ENCODE results near the gene CACNB2.

The CACNB2 gene

DNA sequence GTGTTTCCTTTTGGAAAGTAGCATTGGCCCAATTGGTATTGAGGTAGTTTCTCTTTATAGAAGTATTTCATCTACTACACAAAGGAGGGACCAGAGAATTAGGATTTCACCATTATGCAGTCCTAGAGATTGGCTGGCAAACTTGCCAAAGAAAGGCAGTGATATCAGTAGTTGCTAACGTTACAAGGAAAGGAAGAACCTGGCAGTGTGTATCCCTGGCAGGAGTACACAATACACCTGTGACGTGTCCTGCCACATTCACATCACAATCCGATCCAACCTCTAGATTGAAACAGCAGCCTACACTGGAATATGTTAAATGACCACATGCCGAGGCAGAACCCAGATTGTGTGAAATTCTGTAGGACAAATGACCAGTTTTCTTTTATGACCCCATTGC, 81.7 kb downstream of the CACNB2 start:
- POLR2A ChIA-PET = no interaction called here
- CTCF ChIA-PET = no interaction called here
- no peak for DNase-seq (ENCODE audit: extremely low spot score)
- TF ChIP-seq SP1 (IDR thresholded peaks at IDR 0.05) (no peak), FOXK2 (IDR thresholded peaks at IDR 0.05) (no peak), SUZ12 (IDR thresholded peaks at IDR 0.05) (no peak), ZNF384 (IDR thresholded peaks at IDR 0.05) (no peak), LEF1 (IDR thresholded peaks at IDR 0.05; ENCODE audit: borderline replicate concordance) (no peak), TARDBP (IDR thresholded peaks at IDR 0.05) (no peak), NFRKB (IDR thresholded peaks at IDR 0.05) (no peak)

DNA sequence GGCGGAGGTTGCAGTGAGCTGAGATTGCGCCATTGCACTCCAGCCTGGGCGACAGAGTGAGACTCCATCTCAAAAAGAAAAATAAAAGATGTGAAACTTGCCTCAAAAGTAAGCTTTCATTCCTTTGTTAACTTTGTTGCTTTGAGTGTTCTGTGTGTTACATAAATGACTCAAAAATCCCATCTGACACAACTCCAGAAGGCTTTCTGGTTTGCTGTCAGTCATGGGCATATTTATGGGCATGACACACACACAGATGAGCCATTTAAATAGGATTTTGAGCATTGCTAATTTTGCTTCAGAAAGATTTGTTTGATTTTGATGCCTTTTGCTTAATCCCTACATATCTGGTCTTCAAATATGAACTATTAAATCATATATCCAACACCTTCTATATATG, 82.6 kb downstream of the CACNB2 start:
- ChIA-PET POLR2A (no interaction called here), CTCF (no interaction called here)
- DNase-seq (ENCODE audit: extremely low spot score) = no peak
- TF ChIP-seq, protein P1, sequence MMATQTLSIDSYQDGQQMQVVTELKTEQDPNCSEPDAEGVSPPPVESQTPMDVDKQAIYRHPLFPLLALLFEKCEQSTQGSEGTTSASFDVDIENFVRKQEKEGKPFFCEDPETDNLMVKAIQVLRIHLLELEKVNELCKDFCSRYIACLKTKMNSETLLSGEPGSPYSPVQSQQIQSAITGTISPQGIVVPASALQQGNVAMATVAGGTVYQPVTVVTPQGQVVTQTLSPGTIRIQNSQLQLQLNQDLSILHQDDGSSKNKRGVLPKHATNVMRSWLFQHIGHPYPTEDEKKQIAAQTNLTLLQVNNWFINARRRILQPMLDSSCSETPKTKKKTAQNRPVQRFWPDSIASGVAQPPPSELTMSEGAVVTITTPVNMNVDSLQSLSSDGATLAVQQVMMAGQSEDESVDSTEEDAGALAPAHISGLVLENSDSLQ (IDR thresholded peaks at IDR 0.05) = peak; percentile 18; the same call in 1 of the 2 replicates
- no peak for TF ChIP-seq ELF4 (IDR thresholded peaks at IDR 0.05)
- no peak for TF ChIP-seq TARDBP (IDR thresholded peaks at IDR 0.05)
- no peak for TF ChIP-seq FOXA1 (IDR thresholded peaks at IDR 0.05)
- TF ChIP-seq L3MBTL2 (conservative IDR thresholded peaks at IDR 0.05) = no peak
- no peak for TF ChIP-seq SUZ12 (IDR thresholded peaks at IDR 0.05)

DNA sequence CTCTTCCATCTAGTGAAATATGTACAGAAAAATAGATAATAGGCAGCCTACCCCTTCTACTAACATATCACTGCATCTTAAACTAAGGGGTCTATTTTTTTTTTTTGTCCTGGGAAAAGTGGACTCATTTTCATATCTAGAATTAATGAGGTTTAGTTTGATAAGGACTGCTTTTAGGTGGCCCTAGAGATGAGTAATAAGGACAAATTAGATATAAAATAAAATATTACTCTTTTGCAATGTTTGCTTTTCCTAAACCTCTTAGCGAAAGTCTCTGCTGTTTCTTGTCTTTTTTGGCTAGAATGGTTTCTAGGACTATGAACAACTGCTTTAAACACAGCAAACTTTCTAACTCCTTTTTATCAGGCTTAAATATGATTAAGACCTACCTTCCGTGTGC, 83.7 kb downstream of the CACNB2 start:
- no peak for TF ChIP-seq ARNT (IDR thresholded peaks at IDR 0.05)
- no peak for TF ChIP-seq HDGF (IDR thresholded peaks at IDR 0.05; ENCODE audit: borderline replicate concordance)
- no peak for TF ChIP-seq ZNF384 (IDR thresholded peaks at IDR 0.05)
- TF ChIP-seq FOXK2 (IDR thresholded peaks at IDR 0.05) = no peak
- TF ChIP-seq FOXA1 (IDR thresholded peaks at IDR 0.05) = no peak
- no peak for TF ChIP-seq NFRKB (IDR thresholded peaks at IDR 0.05)
- no peak for TF ChIP-seq TARDBP (IDR thresholded peaks at IDR 0.05)
- TF ChIP-seq SP1 (IDR thresholded peaks at IDR 0.05) = no peak
- no peak for TF ChIP-seq BHLHE40 (IDR thresholded peaks at IDR 0.05; ENCODE audit: borderline replicate concordance)
- no peak for TF ChIP-seq ELF4 (IDR thresholded peaks at IDR 0.05)
- no peak for TF ChIP-seq LEF1 (IDR thresholded peaks at IDR 0.05; ENCODE audit: borderline replicate concordance)
- TF ChIP-seq L3MBTL2 (conservative IDR thresholded peaks at IDR 0.05) = no peak
- TF ChIP-seq, protein P1 (IDR thresholded peaks at IDR 0.05) = no peak
- no peak for TF ChIP-seq CTBP1 (IDR thresholded peaks at IDR 0.05; ENCODE audit: borderline replicate concordance)
- TF ChIP-seq SUZ12 (IDR thresholded peaks at IDR 0.05) = no peak
- CTCF ChIA-PET = interaction anchor here (0.6 to 1.2 kb wide), 2 partner anchors 119 to 173 kb away, joined by 3 to 4 read pairs; no protein-coding TSS in a partner anchor
- DNase-seq (ENCODE audit: extremely low spot score) = no peak
- POLR2A ChIA-PET = no interaction called here

DNA sequence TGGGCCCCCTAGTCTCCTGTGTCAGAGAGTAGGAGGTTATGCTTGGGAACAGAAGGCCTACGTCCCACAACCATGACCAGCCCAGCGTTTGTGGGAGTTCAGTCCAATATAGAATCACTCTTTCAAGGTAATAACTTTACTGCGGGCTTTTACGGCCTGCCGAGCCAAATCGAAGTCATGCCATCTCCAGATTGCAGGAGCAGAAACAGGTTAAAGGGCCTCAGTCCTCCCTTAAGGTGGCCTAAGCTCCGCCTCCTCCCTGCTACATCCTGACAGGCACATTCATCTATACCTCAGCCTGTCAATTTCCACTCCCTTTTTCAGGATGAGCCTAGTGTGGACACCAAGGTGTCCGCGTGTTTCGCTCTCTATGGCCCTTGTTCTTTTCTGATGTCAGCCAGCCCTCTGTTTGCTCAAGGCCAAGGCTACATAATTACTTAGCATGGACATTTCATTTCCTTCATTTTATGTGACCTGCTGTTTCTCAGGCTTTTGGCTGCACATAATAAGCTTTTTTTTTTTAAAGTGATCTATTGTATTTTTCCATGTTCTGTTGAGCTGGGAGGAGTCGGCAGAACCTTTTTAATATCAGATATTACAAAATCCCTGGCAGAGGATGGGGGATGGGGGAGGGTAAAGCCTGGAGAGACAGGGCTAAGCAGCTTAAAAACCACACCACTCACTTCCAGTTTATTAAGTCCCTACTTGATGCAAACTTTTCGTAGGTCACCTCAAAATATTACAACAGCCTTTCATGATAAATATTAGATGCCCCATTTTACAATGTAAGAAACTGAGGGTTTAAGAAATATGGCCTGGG, 84.6 kb downstream of the CACNB2 start:
- TF ChIP-seq NFRKB (IDR thresholded peaks at IDR 0.05) (no peak), FOXK2 (IDR thresholded peaks at IDR 0.05) (no peak), TARDBP (IDR thresholded peaks at IDR 0.05) (no peak), L3MBTL2 (conservative IDR thresholded peaks at IDR 0.05) (no peak), ELF4 (IDR thresholded peaks at IDR 0.05) (no peak), SUZ12 (IDR thresholded peaks at IDR 0.05) (no peak), FOXM1 (IDR thresholded peaks at IDR 0.05; ENCODE audit: borderline replicate concordance) (no peak), SP1 (IDR thresholded peaks at IDR 0.05) (no peak), LEF1 (IDR thresholded peaks at IDR 0.05; ENCODE audit: borderline replicate concordance) (no peak), CTBP1 (IDR thresholded peaks at IDR 0.05; ENCODE audit: borderline replicate concordance) (no peak), FOXA1 (IDR thresholded peaks at IDR 0.05) (no peak), ZNF384 (IDR thresholded peaks at IDR 0.05) (no peak), BHLHE40 (IDR thresholded peaks at IDR 0.05; ENCODE audit: borderline replicate concordance) (no peak), HDGF (IDR thresholded peaks at IDR 0.05; ENCODE audit: borderline replicate concordance) (no peak), ARNT (IDR thresholded peaks at IDR 0.05) (no peak)
- TF ChIP-seq, protein P1 (IDR thresholded peaks at IDR 0.05) = no peak
- POLR2A ChIA-PET = no interaction called here
- no peak for DNase-seq (ENCODE audit: extremely low spot score)
- CTCF ChIA-PET = interaction anchor here (0.6 to 1.2 kb wide), 2 partner anchors 120 to 174 kb away, joined by 3 to 4 read pairs; no protein-coding TSS in a partner anchor

DNA sequence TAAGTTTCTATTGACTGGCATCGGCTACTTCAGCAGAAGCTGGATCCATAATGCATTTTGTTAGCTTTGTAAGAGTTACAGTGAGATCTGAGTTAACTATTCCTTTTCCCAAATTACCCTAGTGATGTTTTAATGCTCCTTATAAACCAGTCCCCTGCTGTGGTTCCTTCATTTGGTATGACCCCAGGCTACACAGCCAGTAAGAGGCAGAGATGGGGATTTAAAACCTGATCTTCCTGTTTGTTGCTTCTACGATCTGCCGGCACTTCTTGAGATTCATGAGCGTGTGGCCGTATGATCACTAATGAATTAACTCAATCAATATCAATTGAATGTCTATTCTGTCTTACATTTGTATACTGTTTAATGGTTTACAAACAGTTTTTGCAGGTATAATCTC, 86.1 kb downstream of the CACNB2 start:
- ChIA-PET CTCF (interaction anchor here (0.6 kb wide), 1 partner anchor 474 kb away, joined by 6 read pairs; the partner anchor contains the start of gene TMEM236), POLR2A (no interaction called here)
- TF ChIP-seq, protein P1 (IDR thresholded peaks at IDR 0.05) = peak; percentile 19; the same call in 1 of the 2 replicates
- no peak for TF ChIP-seq L3MBTL2 (conservative IDR thresholded peaks at IDR 0.05)
- no peak for DNase-seq (ENCODE audit: extremely low spot score)

DNA sequence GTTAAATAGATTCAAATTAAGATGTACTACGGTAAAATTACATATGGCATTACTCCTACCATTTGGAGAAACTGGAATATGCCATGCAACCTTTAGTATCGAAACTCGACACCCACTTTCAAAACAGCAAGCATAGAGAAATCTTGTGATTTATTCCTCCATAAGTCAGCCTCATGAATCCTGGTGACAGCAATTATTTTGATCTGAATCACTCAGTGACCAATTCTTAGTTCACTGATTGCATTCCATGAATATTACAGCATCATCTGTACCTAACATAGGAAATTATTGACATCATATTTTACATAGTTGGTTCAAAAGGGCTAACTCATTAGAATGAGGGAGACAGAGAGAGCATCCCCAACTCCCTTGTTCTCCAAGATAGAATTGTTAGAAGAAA, 89.6 kb downstream of the CACNB2 start:
- TF ChIP-seq HDGF (IDR thresholded peaks at IDR 0.05; ENCODE audit: borderline replicate concordance) (no peak), LEF1 (IDR thresholded peaks at IDR 0.05; ENCODE audit: borderline replicate concordance) (no peak), FOXA1 (IDR thresholded peaks at IDR 0.05) (no peak), FOXM1 (IDR thresholded peaks at IDR 0.05; ENCODE audit: borderline replicate concordance) (no peak), FOXK2 (IDR thresholded peaks at IDR 0.05) (no peak), SUZ12 (IDR thresholded peaks at IDR 0.05) (no peak), ELF4 (IDR thresholded peaks at IDR 0.05) (no peak), SP1 (IDR thresholded peaks at IDR 0.05) (no peak), ARNT (IDR thresholded peaks at IDR 0.05) (0 out of 2 replicates have a peak, but pooled peaks have one; percentile 11), CTBP1 (IDR thresholded peaks at IDR 0.05; ENCODE audit: borderline replicate concordance) (no peak), NFRKB (IDR thresholded peaks at IDR 0.05) (no peak), TARDBP (IDR thresholded peaks at IDR 0.05) (no peak), ZNF384 (IDR thresholded peaks at IDR 0.05) (no peak)
- TF ChIP-seq, protein P1 (IDR thresholded peaks at IDR 0.05) = peak; percentile 88
- POLR2A ChIA-PET = no interaction called here
- CTCF ChIA-PET = no interaction called here
- no peak for DNase-seq (ENCODE audit: extremely low spot score)
